Activated naive CD4-positive, alpha-beta T cell treated with anti-CD3 and anti-CD28 coated beads for 36 hours (primary cell): ENCODE measurements around the gene VPS37C. TPM values are rescaled to one million over a fixed set of nuclear protein-coding genes. Genes with fewer than 3 reads are reported as not detected.
"Not testable (repeated sequence)": the region's sequence is repeated elsewhere in the genome, so short reads cannot be mapped to it uniquely, and the experiment has no call there.

Experiments
- CTCF ChIA-PET: fragments of 350-600 bp; sonication (Branson Sonifier 250); formaldehyde crosslinking; loops from one replicate; lab custom pipeline; 2021; ENCODE audit warnings: antibody characterized with exemption; lab: Charles Lee
- DNase-seq: peaks from one replicate; pipeline ENCODE4 v3.0.0-alpha.2; 2020
- H3K27ac Mint-ChIP-seq: one replicate; pipeline ENCODE4 v1.8.0; 2021; ENCODE audit warnings: mild to moderate bottlenecking, mixed read lengths
- H3K27me3 Mint-ChIP-seq: one replicate; pipeline ENCODE4 v1.8.0; 2021; ENCODE audit warnings: low read depth, mixed read lengths
- H3K36me3 Mint-ChIP-seq: one replicate; pipeline ENCODE4 v1.8.0; 2021; ENCODE audit warnings: low read depth, mixed read lengths
- H3K4me1 Mint-ChIP-seq: one replicate; pipeline ENCODE4 v1.8.0; 2021; ENCODE audit warnings: low read depth, mixed read lengths
- H3K4me3 Mint-ChIP-seq: one replicate; pipeline ENCODE4 v1.8.0; 2021; ENCODE audit warnings: mild to moderate bottlenecking, moderate library complexity, mixed read lengths
- H3K9me3 Mint-ChIP-seq: one replicate; pipeline ENCODE4 v1.8.0; 2021; ENCODE audit warnings: mixed read lengths
- intact Hi-C: fragments of 100-400 bp; cut with micrococcal nuclease; formaldehyde crosslinking; loops from one replicate; pipeline ENCODE4 v1.15.1; 2023
- total RNA-seq, 2 experiments: library from RNA; stranded (reverse); gene quantifications; one replicate each; pipeline ENCODE4 v1.2.3, GENCODE V29; 2021

The VPS37C gene
- total RNA-seq, 2 experiments from 2014 or later: 8.5 to 8.9 TPM

DNA sequence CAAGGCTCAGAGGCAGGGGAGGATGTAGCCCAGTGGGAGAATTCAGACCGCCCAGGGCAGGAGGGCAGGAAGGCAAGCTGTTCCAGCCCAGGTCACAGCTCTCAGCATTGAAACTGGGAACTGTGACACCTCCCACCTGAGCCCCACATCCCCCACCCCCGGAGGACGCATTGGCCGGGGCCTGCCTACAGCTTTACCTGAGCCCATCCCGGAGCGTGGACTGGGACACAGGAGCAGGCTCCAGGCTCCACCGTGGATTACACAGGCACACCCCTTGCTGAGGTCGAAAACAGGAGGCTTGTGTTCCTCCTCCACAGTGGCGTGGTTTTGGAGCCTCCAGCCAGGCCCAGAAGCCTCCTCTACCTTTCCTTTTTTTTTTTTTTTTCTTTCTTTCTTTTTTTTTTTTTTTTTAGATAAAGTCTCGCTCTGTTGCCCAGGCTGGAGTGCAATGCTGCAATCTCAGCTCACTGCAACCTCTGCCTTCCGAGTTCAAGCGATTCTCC is 33.0 kb upstream of the VPS37C start:
- no peaks in the 10 kb centered on the region for H3K27me3 Mint-ChIP-seq
- peaks cover 2% of the 10 kb centered on the region for H3K9me3 Mint-ChIP-seq
- H3K27ac Mint-ChIP-seq: no peak overlapping the region
- CTCF ChIA-PET: no interaction called here
- H3K4me1 Mint-ChIP-seq: no peaks in the 10 kb centered on the region
- intact Hi-C loops: no loop called here
- no peak for DNase-seq
- no peak overlapping the region for H3K4me3 Mint-ChIP-seq
- no peaks in the 10 kb centered on the region for H3K36me3 Mint-ChIP-seq

DNA sequence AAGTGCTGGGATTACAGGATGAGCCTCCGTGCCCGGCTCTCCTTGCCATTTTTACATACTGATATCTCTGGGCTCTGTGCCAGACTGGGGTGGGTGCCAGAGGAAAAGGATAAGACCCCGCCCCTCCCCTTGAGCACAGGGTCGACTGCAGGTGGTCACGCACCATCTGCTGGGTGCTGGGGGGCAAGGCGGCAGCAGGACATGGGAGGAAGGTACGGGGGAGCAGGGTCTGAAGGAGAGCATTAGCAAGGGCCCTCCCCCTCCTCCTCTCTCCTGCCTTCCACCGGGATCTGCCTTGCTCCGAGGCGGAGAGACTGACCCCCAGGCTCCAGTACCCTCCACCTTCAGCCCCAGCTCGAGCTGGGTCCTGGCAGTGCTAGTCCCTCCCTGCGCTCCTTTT is 32.4 kb upstream of the VPS37C start:
- no peak overlapping the region for H3K27ac Mint-ChIP-seq
- no peaks in the 10 kb centered on the region for H3K36me3 Mint-ChIP-seq
- no peaks in the 10 kb centered on the region for H3K4me1 Mint-ChIP-seq
- DNase-seq: no peak
- intact Hi-C loops: no loop called here
- no peak overlapping the region for H3K4me3 Mint-ChIP-seq
- CTCF ChIA-PET: interaction anchor here (0.6 kb wide), 1 partner anchor 142 kb away, joined by 3 read pairs; no protein-coding TSS in a partner anchor
- no peaks in the 10 kb centered on the region for H3K27me3 Mint-ChIP-seq
- peaks cover under 1% of the 10 kb centered on the region for H3K9me3 Mint-ChIP-seq

- no peaks in the 10 kb centered on the region for H3K36me3 Mint-ChIP-seq
- intact Hi-C loops: loop anchor here (10.0 kb wide), 1 partner anchor 195 kb away; no protein-coding TSS in a partner anchor
- DNase-seq: no peak
- H3K4me3 Mint-ChIP-seq: no peak overlapping the region
- H3K9me3 Mint-ChIP-seq: no peaks in the 10 kb centered on the region
- H3K4me1 Mint-ChIP-seq: peaks cover 2% of the 10 kb centered on the region
- no peak overlapping the region for H3K27ac Mint-ChIP-seq
- CTCF ChIA-PET: interaction anchor here (0.6 to 7.2 kb wide), 4 partner anchors 48 to 414 kb away, joined by 3 to 72 read pairs (median 3); no protein-coding TSS in a partner anchor
- no peaks in the 10 kb centered on the region for H3K27me3 Mint-ChIP-seq
Observed at GRCh38 chr11:61189933-61190332, 28.7 kb upstream of the VPS37C start.

- Mint-ChIP-seq H3K9me3 (no peaks in the 10 kb centered on the region), H3K27ac (no peak overlapping the region), H3K27me3 (no peaks in the 10 kb centered on the region), H3K4me3 (no peak overlapping the region), H3K36me3 (no peaks in the 10 kb centered on the region), H3K4me1 (peaks cover 2% of the 10 kb centered on the region)
- peak; percentile 90 for DNase-seq
- intact Hi-C loops: loop anchor here (1.0 to 10.0 kb wide), 9 partner anchors 26 to 412 kb away; partner anchors contain the start of gene VPS37C
- CTCF ChIA-PET: interaction anchor here (0.6 to 7.2 kb wide), 40 partner anchors 9 to 769 kb away, joined by 3 to 72 read pairs (median 4); partner anchors contain the start of gene TMEM109
Observed at GRCh38 chr11:61187505-61188130, 26.4 kb upstream of the VPS37C start.

DNA sequence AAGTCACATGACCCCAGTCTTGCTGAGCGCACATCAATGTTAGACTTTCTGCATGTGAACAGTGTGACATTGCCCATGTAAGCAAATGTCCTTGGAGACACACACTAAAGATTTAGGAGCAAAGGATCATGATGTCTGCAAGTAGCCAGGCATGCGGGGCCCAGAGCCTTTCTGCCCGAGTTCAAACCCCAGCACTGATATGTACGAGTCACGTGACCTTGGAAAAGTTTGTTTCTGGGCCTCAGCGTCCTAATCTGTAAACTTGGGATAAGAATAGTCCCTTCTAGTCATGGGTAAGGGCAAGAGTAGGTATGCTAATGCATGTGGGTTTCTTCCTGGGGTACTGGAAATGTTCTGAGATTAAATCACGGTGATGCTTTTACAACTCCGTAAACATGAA is 25.3 kb upstream of the VPS37C start:
- Mint-ChIP-seq H3K4me1 (peaks cover 2% of the 10 kb centered on the region), H3K36me3 (no peaks in the 10 kb centered on the region), H3K27ac (no peak overlapping the region), H3K27me3 (no peaks in the 10 kb centered on the region), H3K9me3 (no peaks in the 10 kb centered on the region), H3K4me3 (no peak overlapping the region)
- DNase-seq: no peak
- CTCF ChIA-PET: interaction anchor here (0.6 to 7.2 kb wide), 23 partner anchors 9 to 409 kb away, joined by 3 to 72 read pairs (median 6); partner anchors contain the start of gene TMEM109
- intact Hi-C loops: loop anchor here (2.0 to 10.0 kb wide), 2 partner anchors 104 to 198 kb away; no protein-coding TSS in a partner anchor

DNA sequence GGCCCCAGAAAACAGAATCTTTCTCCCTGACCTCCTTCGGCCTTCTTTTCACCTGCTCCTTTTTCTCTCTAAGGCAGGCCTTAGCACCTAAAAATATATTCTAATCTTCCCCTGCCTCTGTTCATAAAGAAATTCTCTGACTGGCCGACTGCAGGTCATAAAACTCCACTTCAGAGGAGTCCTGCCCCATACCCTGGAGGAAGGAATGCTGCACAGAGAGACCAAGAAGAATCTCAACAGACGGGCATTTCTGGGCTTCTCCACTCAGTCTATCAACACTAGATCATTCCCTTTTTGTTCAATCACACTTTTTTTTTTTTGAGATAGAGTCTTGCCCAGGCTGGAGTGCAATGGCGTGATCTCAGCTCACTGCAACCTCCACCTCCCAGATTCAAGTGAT is 22.4 kb upstream of the VPS37C start:
- no peaks in the 10 kb centered on the region for H3K9me3 Mint-ChIP-seq
- CTCF ChIA-PET: interaction anchor here (0.6 to 7.2 kb wide), 4 partner anchors 55 to 351 kb away, joined by 3 to 72 read pairs (median 6); no protein-coding TSS in a partner anchor
- H3K27me3 Mint-ChIP-seq: no peaks in the 10 kb centered on the region
- H3K36me3 Mint-ChIP-seq: no peaks in the 10 kb centered on the region
- H3K4me3 Mint-ChIP-seq: no peak overlapping the region
- intact Hi-C loops: loop anchor here (10.0 kb wide), 1 partner anchor 201 kb away; no protein-coding TSS in a partner anchor
- no peak overlapping the region for H3K27ac Mint-ChIP-seq
- peaks cover 2% of the 10 kb centered on the region for H3K4me1 Mint-ChIP-seq
- no peak for DNase-seq

DNA sequence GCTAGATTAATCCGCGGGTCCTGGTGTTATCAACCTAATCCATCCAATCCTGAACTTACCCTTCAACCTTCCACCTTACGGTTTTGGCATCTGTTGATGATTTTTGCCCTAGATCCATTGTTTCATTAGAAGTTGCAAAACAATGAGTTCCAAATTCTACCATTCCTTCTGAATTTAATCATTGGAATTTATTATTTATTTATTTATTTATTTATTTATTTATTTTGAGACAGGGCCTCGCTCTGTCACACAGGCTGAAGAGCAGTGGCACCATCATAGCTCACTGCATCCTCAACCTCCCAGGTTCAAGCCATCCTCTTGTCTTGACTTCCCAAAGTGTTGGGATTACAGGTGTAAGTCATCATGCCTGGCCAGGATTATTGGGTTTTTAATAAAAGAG is 20.3 kb upstream of the VPS37C start:
- H3K27ac Mint-ChIP-seq: no peak overlapping the region
- no peaks in the 10 kb centered on the region for H3K36me3 Mint-ChIP-seq
- intact Hi-C loops: loop anchor here (10.0 kb wide), 1 partner anchor 203 kb away; no protein-coding TSS in a partner anchor
- DNase-seq: no peak
- no peaks in the 10 kb centered on the region for H3K9me3 Mint-ChIP-seq
- H3K4me3 Mint-ChIP-seq: no peak overlapping the region
- H3K4me1 Mint-ChIP-seq: no peaks in the 10 kb centered on the region
- CTCF ChIA-PET: no interaction called here
- no peaks in the 10 kb centered on the region for H3K27me3 Mint-ChIP-seq

DNA sequence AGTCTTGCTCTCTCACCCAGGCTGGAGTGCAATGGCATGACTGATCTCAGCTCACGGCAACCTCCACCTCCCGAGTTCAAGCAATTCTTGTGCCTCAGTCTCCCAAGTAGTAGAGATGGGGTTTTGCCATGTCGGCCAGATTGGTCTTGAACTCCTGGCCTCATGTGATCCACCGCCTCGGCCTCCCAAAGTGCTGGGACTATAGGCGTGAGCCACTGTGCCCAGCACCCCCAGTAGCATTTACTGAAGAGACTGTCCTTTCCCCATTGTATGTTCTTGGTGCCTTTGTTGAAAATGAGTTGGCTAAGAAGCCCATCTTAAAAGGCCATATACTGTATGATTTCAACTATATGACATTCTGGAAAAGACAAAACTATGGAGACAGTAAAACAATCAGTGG is 19.0 kb upstream of the VPS37C start:
- H3K4me3 Mint-ChIP-seq, H3K36me3 Mint-ChIP-seq, DNase-seq, CTCF ChIA-PET, H3K9me3 Mint-ChIP-seq, H3K27ac Mint-ChIP-seq, H3K27me3 Mint-ChIP-seq, H3K4me1 Mint-ChIP-seq: not testable (repeated sequence)
- intact Hi-C loops: loop anchor here (10.0 kb wide), 1 partner anchor 205 kb away; no protein-coding TSS in a partner anchor

DNA sequence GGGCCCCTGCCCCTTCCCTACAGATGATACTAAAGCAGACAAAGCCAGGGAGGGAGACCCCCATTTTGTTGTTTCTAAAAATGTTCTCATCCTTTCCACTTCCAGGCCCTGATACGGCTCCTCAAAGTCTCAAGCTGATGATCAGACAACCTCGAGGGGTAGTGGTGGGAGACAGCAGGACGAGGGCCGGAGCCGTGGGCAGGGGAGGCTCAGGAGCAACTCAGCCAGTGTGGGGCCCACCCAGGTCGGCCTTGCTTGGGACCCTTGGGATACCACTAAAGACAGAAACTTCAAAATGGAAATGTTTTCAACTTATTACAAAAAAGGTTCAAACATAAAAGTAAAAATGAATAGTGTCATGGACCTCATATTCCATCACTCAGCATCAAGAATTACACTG is 15.2 kb upstream of the VPS37C start:
- Mint-ChIP-seq H3K36me3 (no peaks in the 10 kb centered on the region), H3K9me3 (peaks cover 2% of the 10 kb centered on the region), H3K27ac (no peak overlapping the region), H3K27me3 (no peaks in the 10 kb centered on the region), H3K4me1 (peaks cover 13% of the 10 kb centered on the region), H3K4me3 (no peak overlapping the region)
- CTCF ChIA-PET: interaction anchor here (0.6 to 3.4 kb wide), 2 partner anchors 11 to 201 kb away, joined by 3 to 30 read pairs; no protein-coding TSS in a partner anchor
- intact Hi-C loops: no loop called here
- no peak for DNase-seq

DNA sequence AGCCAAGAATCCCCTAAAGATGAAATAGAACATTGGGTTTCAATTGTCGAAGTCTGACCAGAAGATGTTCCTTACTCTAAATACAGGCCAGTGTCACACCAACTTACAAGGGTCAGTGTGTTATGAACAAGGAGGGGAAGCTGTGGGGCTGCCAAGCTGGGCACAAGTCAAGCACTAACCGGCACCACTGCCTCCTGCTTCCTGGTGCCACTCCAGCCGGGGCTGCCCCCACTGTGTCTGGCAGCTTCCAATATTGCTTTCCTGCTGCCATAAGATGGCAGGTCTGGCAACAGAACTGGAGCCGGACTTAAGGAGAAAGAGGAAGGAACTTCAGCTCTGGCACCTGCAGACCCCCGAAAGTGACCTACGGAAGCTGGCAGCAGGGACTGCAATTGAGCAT is 13.7 kb upstream of the VPS37C start:
- Mint-ChIP-seq H3K27ac (no peak overlapping the region), H3K4me3 (no peak overlapping the region), H3K9me3 (peaks cover 2% of the 10 kb centered on the region), H3K27me3 (no peaks in the 10 kb centered on the region), H3K4me1 (peaks cover 13% of the 10 kb centered on the region), H3K36me3 (no peaks in the 10 kb centered on the region)
- intact Hi-C loops: no loop called here
- CTCF ChIA-PET: interaction anchor here (1.4 kb wide), 1 partner anchor 12 kb away, joined by 6 read pairs; no protein-coding TSS in a partner anchor
- no peak for DNase-seq

GRCh38 chr11:61174273-61174672 is 13.0 kb upstream of the VPS37C start:
- CTCF ChIA-PET: interaction anchor here (0.8 to 1.2 kb wide), 3 partner anchors 13 to 344 kb away, joined by 3 to 5 read pairs (median 4); no protein-coding TSS in a partner anchor
- Mint-ChIP-seq H3K36me3 (no peaks in the 10 kb centered on the region), H3K4me3 (no peak overlapping the region), H3K27ac (no peak overlapping the region), H3K9me3 (peaks cover 2% of the 10 kb centered on the region), H3K27me3 (no peaks in the 10 kb centered on the region), H3K4me1 (peaks cover 13% of the 10 kb centered on the region)
- intact Hi-C loops: no loop called here
- DNase-seq: no peak

DNA sequence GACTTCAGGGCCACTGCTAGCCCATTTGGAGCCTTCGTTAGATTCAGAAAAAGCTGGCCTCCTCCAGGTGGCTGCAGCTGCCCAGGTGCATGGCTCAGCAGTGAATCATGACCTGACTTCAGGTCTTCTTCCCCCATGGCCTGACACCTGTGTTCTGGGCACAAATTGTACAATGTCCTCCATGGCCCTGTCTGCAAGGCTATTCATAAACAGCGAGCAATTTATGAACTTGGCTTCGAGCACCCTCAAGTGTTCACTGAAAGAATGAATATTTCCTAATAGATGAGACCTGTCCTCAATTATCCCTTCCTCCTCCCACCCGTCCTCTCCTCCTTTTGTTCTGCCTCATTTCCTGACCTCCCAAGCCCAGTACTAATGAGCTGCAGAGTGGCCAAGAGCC is 12.2 kb upstream of the VPS37C start:
- peaks cover 2% of the 10 kb centered on the region for H3K9me3 Mint-ChIP-seq
- no peaks in the 10 kb centered on the region for H3K27me3 Mint-ChIP-seq
- peaks cover 13% of the 10 kb centered on the region for H3K4me1 Mint-ChIP-seq
- DNase-seq: no peak
- H3K27ac Mint-ChIP-seq: no peak overlapping the region
- intact Hi-C loops: no loop called here
- no peak overlapping the region for H3K4me3 Mint-ChIP-seq
- CTCF ChIA-PET: interaction anchor here (1.0 to 1.2 kb wide), 2 partner anchors 14 to 343 kb away, joined by 4 to 5 read pairs; no protein-coding TSS in a partner anchor
- H3K36me3 Mint-ChIP-seq: no peaks in the 10 kb centered on the region
